ENCODE measurements around the gene SART3.
"Not testable (repeated sequence)": the region's sequence is repeated elsewhere in the genome, so short reads cannot be mapped to it uniquely, and the experiment has no call there.

SART3 gene

GRCh38 chr12:108495054-108495453 is 65.9 kb downstream of the SART3 start:
- DNase-seq (ENCODE audit: low read depth in 1 of 2, low spot score in 1 of 2): no peak

DNA sequence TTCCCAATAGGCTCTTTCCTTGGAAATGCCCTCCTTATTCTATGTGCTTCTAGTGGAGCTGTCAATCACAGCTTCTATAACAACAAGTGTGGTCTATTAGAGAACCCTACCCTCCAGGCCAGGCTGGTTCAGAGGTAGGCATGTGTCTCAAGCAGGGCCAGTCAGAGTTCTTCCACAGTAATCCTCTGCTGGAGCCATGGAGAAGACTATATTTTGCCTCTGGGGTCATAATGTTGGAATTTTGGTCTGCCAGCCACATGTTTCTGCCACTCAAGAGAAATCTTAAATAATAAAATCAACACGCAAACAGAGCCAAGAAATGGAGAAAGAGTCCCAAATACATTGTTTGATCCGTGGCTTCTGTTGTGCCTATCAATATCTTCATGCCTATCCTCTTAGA is 69.7 kb downstream of the SART3 start:
- no peak for DNase-seq (ENCODE audit: low read depth in 1 of 2, low spot score in 1 of 2)

DNA sequence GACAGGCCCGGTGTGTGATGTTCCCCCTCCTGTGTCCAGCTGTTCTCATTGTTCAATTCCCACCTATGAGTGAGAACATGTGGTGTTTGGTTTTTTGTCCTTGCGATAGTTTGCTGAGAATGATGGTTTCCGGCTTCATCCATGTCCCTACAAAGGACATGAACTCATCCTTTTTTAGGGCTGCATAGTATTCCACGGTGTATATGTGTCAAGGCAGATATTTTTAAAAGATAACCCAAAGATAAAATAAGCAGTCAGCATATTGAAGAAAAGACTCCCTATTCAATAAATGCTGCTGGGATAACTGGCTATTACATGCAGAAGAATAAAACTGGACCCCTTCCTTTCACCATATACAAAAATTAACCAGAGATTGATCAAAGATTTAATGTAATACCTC is 73.9 kb downstream of the SART3 start:
- not testable (repeated sequence) for DNase-seq (ENCODE audit: low read depth in 1 of 2, low spot score in 1 of 2)

- not testable (repeated sequence) for DNase-seq (ENCODE audit: low read depth in 1 of 2, low spot score in 1 of 2)
Measured at GRCh38 chr12:108485371-108485770, 75.6 kb downstream of the SART3 start.

DNA sequence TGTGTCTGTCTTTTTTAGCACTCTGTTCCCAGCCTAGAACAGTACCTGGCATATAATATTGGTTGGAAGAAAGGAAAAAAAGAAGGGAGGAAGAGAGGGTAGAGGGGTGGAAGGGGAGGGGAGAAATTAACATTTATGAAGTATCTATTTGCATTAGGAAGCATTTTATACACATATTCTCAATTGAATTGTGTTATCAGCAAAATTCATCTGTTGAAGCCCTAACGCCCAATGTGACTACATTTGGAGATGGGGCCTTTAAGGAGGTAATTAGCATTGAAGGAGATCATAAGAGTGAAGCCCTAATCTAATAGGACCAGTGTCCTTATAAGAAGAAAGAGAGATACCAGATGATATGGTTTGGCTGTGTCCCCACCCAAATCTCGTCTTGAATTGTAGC is 76.1 kb downstream of the SART3 start:
- no peak for DNase-seq (ENCODE audit: low read depth in 1 of 2, low spot score in 1 of 2)

GRCh38 chr12:108484431-108484830 is 76.5 kb downstream of the SART3 start:
- no peak for DNase-seq (ENCODE audit: low read depth in 1 of 2, low spot score in 1 of 2)

DNA sequence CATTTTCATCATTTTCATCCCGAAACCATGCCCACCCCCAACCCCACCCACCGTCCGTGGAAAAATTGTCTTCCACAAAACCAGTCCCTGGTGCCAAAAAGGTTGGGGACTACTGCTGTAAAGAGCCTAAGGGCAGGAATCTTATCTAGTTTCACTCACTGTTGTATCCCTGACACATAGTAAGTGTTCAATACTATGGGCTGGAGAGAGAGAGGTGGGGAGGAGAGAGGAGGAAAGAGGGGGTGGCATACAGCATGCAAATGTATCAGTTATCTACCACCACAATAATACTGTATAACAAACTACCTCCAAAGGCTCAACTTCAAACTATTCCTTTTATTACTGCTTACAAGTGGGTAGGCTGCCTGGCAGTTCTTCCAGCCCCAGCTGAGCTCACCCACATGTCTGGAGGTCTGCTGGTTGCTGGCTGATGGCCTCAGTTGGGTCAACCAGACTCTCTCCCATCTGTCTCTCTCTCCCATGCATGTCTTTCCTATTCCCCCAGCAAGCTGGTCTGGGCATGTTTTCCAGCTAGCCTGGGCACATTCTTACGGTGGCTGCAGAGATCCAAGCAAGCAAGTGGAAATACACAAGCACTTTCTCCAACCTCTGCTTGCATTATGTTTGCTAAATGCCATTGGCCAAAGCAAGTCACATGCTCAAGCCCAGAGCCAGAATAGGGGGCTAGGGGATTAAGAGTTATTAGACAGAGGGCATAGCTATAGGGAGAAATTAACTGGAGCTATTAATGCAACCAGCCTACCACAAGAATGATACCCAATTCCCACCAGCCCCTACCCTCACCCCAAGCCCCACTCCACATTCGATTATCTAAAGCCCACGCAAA is 77.5 kb downstream of the SART3 start:
- no peak for DNase-seq (ENCODE audit: low read depth in 1 of 2, low spot score in 1 of 2)

GRCh38 chr12:108482717-108483212 is 78.2 kb downstream of the SART3 start:
- DNase-seq (ENCODE audit: low read depth in 1 of 2, low spot score in 1 of 2): no peak

DNA sequence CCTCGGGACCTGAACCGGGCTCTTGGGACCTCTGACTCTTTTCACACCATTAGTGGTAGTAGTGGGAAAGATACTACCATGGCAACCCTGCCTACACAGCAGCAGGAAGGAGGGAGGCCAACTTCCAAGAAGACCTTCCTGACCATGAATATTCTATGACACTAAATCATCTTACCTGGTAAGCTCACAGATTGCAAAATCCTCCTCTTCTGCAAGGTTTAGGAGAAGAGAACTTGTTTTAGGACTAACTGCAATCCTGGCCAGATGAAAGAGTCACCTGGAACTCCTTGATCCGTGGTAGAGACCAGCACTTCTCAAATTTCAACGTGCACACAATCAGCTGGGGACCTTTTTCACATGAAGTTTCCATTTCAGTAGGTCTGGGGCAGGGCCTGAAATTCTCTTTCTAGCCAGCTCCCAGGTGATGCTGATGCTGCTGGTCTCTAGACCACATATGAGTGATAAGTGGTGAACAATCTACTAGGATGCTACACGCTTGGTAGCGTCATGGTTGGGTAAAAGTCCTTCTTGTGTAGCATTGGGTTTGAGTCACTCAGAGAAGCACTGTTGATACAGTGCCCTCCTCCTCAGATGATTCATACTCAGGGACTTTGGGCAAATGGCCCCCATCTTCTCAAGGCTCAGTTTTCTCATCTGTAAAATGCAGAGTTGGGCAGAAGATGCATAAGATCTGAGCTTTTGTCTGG is 81.5 kb downstream of the SART3 start:
- no peak for DNase-seq (ENCODE audit: low read depth in 1 of 2, low spot score in 1 of 2)

- DNase-seq (ENCODE audit: low read depth in 1 of 2, low spot score in 1 of 2): no peak
Measured at GRCh38 chr12:108478611-108479206, 82.3 kb downstream of the SART3 start.

DNA sequence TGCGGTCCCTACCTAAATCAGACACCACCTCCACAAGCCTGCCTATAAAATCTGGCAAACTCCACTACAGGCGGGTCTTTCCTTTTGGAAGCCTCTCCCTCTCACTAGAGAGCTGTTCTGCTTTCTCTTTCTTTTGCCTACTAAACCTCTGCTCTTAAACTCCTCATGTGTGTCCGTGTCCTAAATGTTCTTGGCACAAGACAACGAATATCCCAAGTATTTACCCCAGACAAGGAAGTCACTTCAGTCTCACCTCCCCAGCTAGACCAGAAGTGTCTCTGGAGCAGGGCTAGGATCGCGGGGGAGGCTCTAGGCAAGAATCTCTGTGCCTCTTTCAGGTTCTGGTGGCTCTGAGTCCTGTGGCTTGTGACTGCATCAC is 83.1 kb downstream of the SART3 start:
- DNase-seq (ENCODE audit: low read depth in 1 of 2, low spot score in 1 of 2): no peak

DNA sequence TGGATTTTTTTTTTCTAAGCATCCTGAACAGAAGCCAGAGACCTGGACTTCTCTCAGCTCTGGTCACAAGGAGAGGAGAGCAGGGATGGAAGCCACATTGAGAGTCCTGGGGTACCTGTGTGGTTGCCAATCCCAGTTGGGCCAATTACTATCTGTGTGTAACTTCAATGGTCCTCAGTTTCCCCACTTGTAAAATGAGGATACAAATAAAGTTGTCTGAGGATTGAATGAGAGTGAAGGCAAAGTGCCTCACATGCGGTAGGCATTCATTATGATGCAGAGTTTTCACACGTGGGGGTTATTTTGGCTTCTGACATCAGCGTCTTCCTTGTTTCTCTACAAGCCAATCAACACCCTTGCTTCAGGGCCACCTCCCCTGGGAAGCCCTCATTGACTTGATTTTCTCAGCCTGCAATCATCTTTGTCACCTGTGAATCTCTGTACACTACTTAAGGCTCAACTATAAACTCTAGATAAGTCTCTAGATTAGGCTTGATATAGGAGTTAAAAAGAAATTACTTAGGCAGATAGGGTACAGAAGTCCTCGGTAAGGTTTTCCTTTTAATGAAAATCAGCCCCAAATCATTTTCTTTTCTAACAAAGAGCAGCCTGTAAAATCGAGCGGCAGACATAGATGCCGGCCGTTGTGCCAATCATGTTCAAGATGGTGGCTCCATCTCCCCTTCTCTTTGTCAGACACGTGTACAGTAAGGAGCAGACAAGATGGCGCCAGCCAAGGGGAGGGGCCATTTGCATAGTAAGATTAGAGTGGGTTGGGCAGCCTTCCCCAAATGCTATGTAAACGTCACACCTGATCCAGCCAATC is 83.7 kb downstream of the SART3 start:
- DNase-seq (ENCODE audit: low read depth in 1 of 2, low spot score in 1 of 2): no peak

DNA sequence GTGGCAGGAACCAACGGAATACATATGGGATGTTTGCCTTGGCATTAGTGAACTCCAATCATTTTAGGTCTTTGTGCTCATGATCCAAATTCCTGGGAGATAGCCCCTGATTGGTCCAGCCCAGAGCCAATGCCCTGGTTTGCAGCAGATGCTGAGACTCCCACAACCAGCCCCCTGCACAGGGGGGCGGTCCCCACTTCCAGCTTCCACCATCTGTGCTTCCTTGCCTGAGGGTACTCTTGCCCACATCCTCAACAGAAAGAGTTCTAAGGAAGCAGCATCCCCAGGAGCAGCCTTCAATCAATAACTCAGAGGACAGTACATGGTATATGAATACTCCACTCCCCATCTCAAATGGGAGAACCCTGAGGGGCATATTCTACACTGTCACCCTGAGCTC is 85.6 kb downstream of the SART3 start:
- DNase-seq (ENCODE audit: low read depth in 1 of 2, low spot score in 1 of 2): no peak

- DNase-seq (ENCODE audit: low read depth in 1 of 2, low spot score in 1 of 2): no peak
Measured at GRCh38 chr12:108473400-108474055, 87.4 kb downstream of the SART3 start.
